Globus pallidus (tissue), 1 donor: ENCODE data around the gene NSF.

Source experiments
- DNase-seq: peaks from one replicate; pipeline ENCODE4 v3.0.0-alpha.2; 2015; ENCODE audit warnings: low spot score

NSF gene

GRCh38 chr17:46800573-46800972 is 210.1 kb downstream of the NSF start:
- DNase-seq = no peak

DNA sequence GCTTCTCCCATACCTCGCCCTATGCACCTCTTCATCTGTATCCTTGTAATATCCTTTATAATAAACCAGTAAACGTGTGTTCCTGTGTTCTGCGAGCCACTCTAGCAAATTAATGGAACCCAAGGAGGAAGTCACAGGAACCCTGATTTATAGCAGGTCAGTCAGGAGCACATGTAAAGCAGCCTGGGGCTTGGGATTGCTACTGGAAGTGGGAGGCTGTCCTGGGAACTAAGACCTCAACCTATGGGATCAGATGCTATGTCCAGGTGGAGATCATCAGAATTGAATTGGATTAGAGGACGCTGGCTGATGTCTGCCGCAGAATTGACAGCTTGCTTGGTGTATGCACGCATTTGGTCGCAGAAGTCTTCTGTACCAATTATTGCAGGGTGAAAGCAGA is 212.3 kb downstream of the NSF start:
- DNase-seq = no peak

GRCh38 chr17:46803544-46803943 is 213.1 kb downstream of the NSF start:
- no peak for DNase-seq

- no peak for DNase-seq
Observed at GRCh38 chr17:46805771-46806170, 215.3 kb downstream of the NSF start.
